Progenitor cell of endocrine pancreas (in vitro differentiated cells): Measurements from ENCODE around the gene UMOD. TPM values are rescaled to one million over a fixed set of nuclear protein-coding genes. Genes with fewer than 3 reads are reported as not detected.
A peak's percentile ranks its signal among the peaks of the same experiment; 100 is the strongest.
"Not testable (repeated sequence)": the region's sequence is repeated elsewhere in the genome, so short reads cannot be mapped to it uniquely, and the experiment has no call there.

Source experiments
- DNase-seq: peaks from one replicate; pipeline ENCODE4 v3.0.0; 2021; ENCODE audit warnings: low spot score; ENCODE audit not compliant: unreplicated experiment
- H3K27ac Mint-ChIP-seq: 2 replicates; pipeline ENCODE4 v1.8.0; 2021; ENCODE audit warnings: mild to moderate bottlenecking, moderate library complexity, mixed read lengths
- H3K27me3 Mint-ChIP-seq: 2 replicates; pipeline ENCODE4 v1.8.0; 2021; ENCODE audit warnings: mixed read lengths
- H3K36me3 Mint-ChIP-seq: 2 replicates; pipeline ENCODE4 v1.8.0; 2022; ENCODE audit warnings: mixed read lengths; ENCODE audit not compliant: insufficient read depth
- H3K4me1 Mint-ChIP-seq: 2 replicates; pipeline ENCODE4 v1.8.0; 2021; ENCODE audit warnings: low read depth, mixed read lengths
- H3K4me3 Mint-ChIP-seq: 2 replicates; pipeline ENCODE4 v1.8.0; 2021; ENCODE audit warnings: low read depth, mild to moderate bottlenecking, moderate library complexity, mixed read lengths
- H3K9me3 Mint-ChIP-seq: 2 replicates; pipeline ENCODE4 v1.8.0; 2021; ENCODE audit warnings: low read depth, mixed read lengths
- total RNA-seq: library from RNA; stranded (reverse); gene quantifications from 2 replicates; pipeline ENCODE4 v1.2.1, GENCODE V29; 2021
- TF ChIP-seq, protein P1 (sequence below): fragments of 200-600 bp; sonication (generic); IDR thresholded peaks from one replicate; pipeline ENCODE4 v1.5.0; 2021; ENCODE audit warnings: antibody characterized with exemption, mild to moderate bottlenecking; ENCODE audit not compliant: unreplicated experiment

The UMOD gene
- total RNA-seq, 1 donor from 2014 or later = not detected

- no peaks in the 10 kb centered on the region for H3K36me3 Mint-ChIP-seq
- no peak overlapping the region for H3K4me3 Mint-ChIP-seq
- H3K27ac Mint-ChIP-seq = no peak overlapping the region
- H3K9me3 Mint-ChIP-seq = peaks cover 8% of the 10 kb centered on the region
- peaks cover 22% of the 10 kb centered on the region for H3K4me1 Mint-ChIP-seq
- TF ChIP-seq, protein P1, sequence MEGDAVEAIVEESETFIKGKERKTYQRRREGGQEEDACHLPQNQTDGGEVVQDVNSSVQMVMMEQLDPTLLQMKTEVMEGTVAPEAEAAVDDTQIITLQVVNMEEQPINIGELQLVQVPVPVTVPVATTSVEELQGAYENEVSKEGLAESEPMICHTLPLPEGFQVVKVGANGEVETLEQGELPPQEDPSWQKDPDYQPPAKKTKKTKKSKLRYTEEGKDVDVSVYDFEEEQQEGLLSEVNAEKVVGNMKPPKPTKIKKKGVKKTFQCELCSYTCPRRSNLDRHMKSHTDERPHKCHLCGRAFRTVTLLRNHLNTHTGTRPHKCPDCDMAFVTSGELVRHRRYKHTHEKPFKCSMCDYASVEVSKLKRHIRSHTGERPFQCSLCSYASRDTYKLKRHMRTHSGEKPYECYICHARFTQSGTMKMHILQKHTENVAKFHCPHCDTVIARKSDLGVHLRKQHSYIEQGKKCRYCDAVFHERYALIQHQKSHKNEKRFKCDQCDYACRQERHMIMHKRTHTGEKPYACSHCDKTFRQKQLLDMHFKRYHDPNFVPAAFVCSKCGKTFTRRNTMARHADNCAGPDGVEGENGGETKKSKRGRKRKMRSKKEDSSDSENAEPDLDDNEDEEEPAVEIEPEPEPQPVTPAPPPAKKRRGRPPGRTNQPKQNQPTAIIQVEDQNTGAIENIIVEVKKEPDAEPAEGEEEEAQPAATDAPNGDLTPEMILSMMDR = no peak
- DNase-seq = no peak
- peaks cover 19% of the 10 kb centered on the region for H3K27me3 Mint-ChIP-seq
These were observed 29.8 kb downstream of the UMOD start for GRCh38 chr16:20322696-20323095.

GRCh38 chr16:20321671-20322070, 30.8 kb downstream of the UMOD start:
- Mint-ChIP-seq H3K27ac (no peak overlapping the region), H3K27me3 (peaks cover 25% of the 10 kb centered on the region), H3K4me1 (peaks cover 18% of the 10 kb centered on the region), H3K9me3 (peaks cover 4% of the 10 kb centered on the region), H3K4me3 (no peak overlapping the region), H3K36me3 (no peaks in the 10 kb centered on the region)
- TF ChIP-seq, protein P1 = no peak
- DNase-seq = no peak

GRCh38 chr16:20321051-20321450, 31.5 kb downstream of the UMOD start:
- peaks cover 27% of the 10 kb centered on the region for H3K27me3 Mint-ChIP-seq
- H3K27ac Mint-ChIP-seq = peak overlapping the region; percentile 58
- H3K4me1 Mint-ChIP-seq = peaks cover 14% of the 10 kb centered on the region
- DNase-seq, H3K36me3 Mint-ChIP-seq, H3K4me3 Mint-ChIP-seq, H3K9me3 Mint-ChIP-seq: not testable (repeated sequence)

DNA sequence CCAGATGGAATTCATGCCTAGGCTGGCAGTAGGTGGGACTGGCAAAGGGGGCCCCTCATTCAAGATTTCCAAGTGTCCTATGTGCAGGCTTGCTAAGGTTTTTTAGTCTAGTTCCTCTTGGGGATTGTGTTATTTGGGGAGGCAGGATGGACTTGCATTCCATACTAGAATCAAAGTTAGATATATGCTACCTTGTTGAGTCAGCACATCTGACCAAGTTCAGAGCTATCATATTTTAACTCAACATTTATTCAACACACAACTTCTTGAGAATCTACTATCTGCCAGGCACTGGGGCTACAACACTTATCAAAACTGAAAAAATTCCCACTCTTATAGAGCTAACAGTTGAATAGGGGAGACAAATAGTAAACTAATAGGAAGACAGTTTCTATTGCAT, 31.9 kb downstream of the UMOD start:
- no peaks in the 10 kb centered on the region for H3K36me3 Mint-ChIP-seq
- peaks cover 9% of the 10 kb centered on the region for H3K4me1 Mint-ChIP-seq
- no peak overlapping the region for H3K27ac Mint-ChIP-seq
- no peak overlapping the region for H3K4me3 Mint-ChIP-seq
- TF ChIP-seq, protein P1 = no peak
- H3K27me3 Mint-ChIP-seq = peaks cover 28% of the 10 kb centered on the region
- no peak for DNase-seq
- no peaks in the 10 kb centered on the region for H3K9me3 Mint-ChIP-seq

DNA sequence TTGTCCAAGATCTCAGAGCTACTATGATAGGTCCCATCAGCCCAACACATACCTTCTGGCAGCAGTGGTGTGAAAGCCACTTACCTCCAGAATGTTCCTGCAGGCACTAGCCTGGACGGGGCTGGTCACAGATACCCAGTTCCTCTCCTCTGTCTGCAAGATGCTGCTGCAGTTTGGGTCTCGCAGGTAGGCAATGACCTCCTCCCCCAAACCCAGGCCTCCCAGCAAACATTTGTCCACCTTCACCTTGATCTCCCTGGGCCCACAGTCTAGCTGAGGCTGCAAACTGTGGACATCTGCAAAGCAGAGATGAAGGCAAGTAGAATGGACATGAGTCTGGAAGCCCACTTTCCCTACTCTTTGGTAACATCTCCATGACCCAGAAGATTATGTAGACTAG, 32.3 kb downstream of the UMOD start:
- DNase-seq = no peak
- no peaks in the 10 kb centered on the region for H3K36me3 Mint-ChIP-seq
- peaks cover 7% of the 10 kb centered on the region for H3K4me1 Mint-ChIP-seq
- TF ChIP-seq, protein P1 = no peak
- H3K9me3 Mint-ChIP-seq = no peaks in the 10 kb centered on the region
- H3K27ac Mint-ChIP-seq = no peak overlapping the region
- H3K4me3 Mint-ChIP-seq = no peak overlapping the region
- peaks cover 28% of the 10 kb centered on the region for H3K27me3 Mint-ChIP-seq

GRCh38 chr16:20319406-20319805, 33.1 kb downstream of the UMOD start:
- Mint-ChIP-seq H3K4me1 (peaks cover 3% of the 10 kb centered on the region), H3K4me3 (no peak overlapping the region), H3K27me3 (peaks cover 31% of the 10 kb centered on the region), H3K36me3 (peaks cover under 1% of the 10 kb centered on the region), H3K9me3 (no peaks in the 10 kb centered on the region), H3K27ac (no peak overlapping the region)
- TF ChIP-seq, protein P1 = no peak
- no peak for DNase-seq
